Left ventricle myocardium superior (tissue), 1 donor: ENCODE data around the gene UBE2N. TPM values are rescaled to one million over a fixed set of nuclear protein-coding genes. Genes with fewer than 3 reads are reported as not detected.
"Not testable (repeated sequence)": the region's sequence is repeated elsewhere in the genome, so short reads cannot be mapped to it uniquely, and the experiment has no call there.

Experiments used
- ATAC-seq: fragments of 200-7000 bp; cut with Tn5 transposase; one replicate; pipeline ENCODE4 v1.9.1; 2020; ENCODE audit warnings: mild to moderate bottlenecking, moderate library complexity
- DNase-seq: peaks from one replicate; pipeline ENCODE4 v3.0.0-alpha.2; 2020
- intact Hi-C: fragments of 100-400 bp; cut with micrococcal nuclease; formaldehyde crosslinking; loops from one replicate; pipeline ENCODE4 v1.11.0; 2022
- total RNA-seq: library from RNA; stranded (reverse); fragmentation: NEBNext Ultra II Directional; extraction: Animal tissue kit (Norgen Biotek cat#: 25700); gene quantifications from one replicate; pipeline ENCODE4 v1.2.1, GENCODE V29; 2021
- donor health status: DM: no; HTN: yes; CAD: no; lungs with severe emphysema.

Gene UBE2N
- total RNA-seq, 1 donor from 2014 or later, result 84.5 TPM

DNA sequence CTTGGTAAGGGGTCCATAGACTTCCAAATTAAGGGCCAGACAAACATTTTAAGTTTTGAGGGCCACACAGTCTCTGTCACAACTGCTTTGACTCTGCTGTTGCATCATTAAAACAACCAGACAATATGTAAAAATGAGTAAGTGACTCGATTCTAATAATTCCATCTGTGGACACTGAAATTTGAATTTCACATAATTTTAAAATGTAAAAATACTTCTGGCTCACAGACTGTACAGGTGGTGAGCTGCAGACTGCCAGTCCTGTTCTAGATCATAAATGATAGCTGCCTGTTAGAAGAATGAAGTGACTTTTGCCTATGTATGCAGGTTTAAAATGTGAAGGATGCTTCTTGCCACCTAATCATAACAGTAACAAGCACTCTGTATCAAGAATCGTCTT lies 48.3 kb downstream of the UBE2N start:
- ATAC-seq, result no peak
- DNase-seq, result no peak
- intact Hi-C loops, result no loop called here

DNA sequence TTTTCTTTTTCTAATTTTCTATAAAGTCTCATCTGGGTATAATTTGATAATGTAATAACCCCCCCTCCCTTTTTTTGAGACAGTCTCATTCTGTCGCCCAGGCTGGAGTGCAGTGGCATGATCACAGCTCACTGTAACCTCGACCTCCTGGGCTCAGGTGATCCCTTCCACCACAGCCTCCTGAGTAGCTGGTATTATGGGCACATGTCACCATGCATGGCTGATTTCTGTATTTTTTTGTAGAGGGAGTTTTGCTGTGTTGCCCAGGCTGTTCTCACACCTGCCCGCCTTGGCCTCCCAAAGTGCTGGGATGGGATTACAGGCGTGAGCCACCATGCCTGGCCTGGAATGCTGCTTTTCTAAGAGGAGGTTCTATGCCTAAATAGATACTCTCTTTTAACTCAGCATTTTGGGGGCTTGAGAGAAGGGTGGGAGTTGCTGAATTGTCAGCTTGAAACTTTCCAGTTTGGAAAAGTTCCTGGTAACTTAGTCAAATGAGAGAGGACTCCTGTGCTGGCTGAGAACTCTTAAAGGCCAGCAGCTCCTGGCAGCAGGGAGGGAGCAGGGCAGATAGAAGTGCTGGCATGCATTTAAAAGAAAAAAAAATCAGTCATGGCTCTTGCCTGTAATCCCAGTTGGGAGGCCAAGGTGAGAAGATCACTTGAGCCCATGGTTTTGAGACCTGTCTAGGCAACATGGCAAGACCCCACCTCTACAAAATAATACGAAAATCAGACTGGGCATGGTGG lies 51.0 kb downstream of the UBE2N start:
- intact Hi-C loops, result no loop called here
- DNase-seq, result peak; percentile 38
- ATAC-seq, result peak; percentile 61

GRCh38 chr12:93390031-93390430 lies 51.7 kb downstream of the UBE2N start:
- no peak for DNase-seq
- ATAC-seq, result no peak
- intact Hi-C loops, result no loop called here

- intact Hi-C loops, result no loop called here
- peak; percentile 14 for ATAC-seq
- no peak for DNase-seq
These were observed 54.0 kb downstream of the UBE2N start for GRCh38 chr12:93387780-93388179.

DNA sequence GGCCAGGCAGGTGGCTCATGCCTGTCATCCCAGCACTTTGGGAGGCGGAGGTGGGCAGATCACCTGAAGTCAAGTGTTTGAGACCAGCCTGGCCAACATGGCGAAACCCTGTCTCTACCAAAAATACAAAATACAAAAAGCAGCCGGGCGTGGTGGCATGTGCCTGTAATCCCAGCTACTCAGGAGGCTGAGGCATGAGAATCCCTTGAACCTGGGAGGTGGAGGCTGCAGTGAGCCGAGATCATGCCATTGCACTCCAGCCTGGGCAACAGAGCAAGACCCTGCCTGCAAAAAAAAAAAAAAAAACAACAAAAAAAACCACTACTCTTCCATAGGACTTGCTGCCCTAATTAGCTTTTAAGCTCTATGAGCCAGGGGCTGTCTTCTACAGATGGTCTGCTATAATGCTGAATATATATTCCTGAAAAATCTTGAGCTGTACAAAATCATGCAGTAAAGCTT lies 59.7 kb downstream of the UBE2N start:
- intact Hi-C loops, ATAC-seq, DNase-seq: not testable (repeated sequence)

DNA sequence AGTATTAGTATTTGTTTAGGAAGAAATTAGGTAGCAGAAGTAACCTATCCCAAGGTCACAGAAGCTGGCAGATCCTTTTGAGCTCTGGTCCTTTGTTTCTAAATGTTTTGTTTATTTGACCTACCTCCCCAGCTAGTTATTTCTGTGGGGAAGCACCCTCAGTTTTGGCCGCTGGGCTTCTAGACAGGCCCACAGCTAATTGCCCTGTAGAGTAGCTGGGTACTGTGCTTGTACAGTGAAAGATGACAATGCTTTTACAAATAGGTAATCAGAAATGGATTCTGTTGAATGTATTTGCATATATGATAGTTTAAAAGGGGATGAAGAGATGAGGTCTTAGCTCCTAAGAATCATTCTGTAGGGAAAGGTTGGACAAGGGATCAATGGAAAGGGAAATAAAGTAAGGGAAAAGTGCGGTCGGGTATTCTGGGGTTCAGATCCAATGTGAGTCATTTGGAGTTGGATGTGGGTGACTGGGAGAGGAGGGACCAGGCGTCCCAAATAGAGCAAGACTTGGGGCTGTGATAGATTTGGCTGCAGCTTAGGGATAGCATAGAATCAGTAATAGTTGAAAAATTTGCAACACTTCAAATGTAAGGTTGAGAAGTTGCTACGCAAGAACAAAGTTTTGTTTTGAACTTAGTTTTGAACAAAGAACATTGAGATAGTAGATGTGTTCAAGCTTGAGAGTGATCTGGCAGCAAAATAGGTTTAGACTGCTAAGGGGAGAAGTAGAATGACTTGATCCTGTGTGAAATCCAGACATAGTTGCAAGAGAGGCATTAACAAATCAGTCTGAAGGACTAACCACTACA lies 60.4 kb downstream of the UBE2N start:
- DNase-seq, result no peak
- intact Hi-C loops, result no loop called here
- no peak for ATAC-seq

DNA sequence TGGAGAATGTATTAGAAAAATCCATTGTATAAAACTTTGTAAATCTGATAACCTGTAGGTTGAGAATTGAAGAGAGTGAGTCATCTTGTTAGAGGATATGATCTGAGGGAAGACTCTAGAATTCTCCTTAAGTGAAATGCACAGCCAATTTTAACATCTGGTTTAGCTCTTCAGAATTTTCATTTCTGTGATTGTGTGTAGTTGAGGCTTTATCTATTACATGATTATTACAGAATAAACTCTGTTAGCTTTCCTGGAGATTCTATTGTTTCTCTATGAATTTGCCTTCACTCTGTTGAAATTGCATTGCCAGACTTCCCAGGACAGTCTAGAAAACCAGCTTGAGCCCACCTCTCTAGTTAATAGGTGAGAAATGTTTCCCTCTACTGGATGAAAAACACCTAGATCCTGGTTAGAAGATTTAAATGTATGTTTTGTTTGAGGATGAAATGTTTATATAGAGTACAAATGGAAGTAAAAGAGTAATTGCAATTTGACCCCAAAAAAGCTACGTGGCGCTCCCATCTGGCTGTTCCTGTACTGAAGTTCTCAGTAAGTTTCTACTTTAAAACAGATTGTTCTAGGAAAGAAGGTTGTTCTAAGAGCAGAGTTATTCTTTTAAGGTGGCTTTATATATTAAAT lies 61.1 kb downstream of the UBE2N start:
- intact Hi-C loops, result no loop called here
- DNase-seq (no peak), ATAC-seq (no peak)

GRCh38 chr12:93379981-93380361 lies 61.8 kb downstream of the UBE2N start:
- DNase-seq (no peak), ATAC-seq (no peak)
- intact Hi-C loops, result no loop called here

DNA sequence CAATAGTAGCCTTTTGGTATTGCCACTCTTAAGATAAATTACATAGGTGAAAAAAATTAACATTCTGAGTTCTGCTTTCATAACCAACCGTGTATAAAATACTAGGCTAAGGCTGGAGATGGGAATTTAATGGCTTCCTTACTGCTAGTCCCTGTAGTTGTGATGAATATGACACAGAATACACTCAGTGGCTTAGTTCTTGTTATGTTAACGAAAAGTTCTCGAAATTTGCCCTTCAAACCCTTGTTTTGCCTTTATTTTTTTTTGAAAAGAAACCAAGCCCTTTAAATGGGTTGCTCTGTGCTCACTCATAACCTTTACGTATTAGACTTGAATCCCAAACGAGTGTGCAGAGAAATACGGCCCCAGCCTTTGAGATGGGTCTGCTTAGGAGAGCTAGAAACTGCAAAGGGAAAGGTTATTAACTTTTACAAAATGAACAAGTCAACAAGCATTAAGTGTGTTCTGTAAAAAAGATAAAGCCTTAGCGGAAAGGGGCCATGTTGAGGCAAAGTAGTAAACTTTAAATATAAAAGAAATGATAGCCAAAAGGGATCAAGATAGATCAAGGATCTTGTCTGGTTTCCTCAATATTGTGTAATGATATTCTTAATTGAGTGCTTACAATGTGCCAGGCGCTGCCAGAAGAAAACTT lies 62.3 kb downstream of the UBE2N start:
- intact Hi-C loops, result no loop called here
- no peak for ATAC-seq
- no peak for DNase-seq

GRCh38 chr12:93378998-93379325 lies 62.8 kb downstream of the UBE2N start:
- DNase-seq (no peak), ATAC-seq (no peak)
- intact Hi-C loops, result no loop called here

DNA sequence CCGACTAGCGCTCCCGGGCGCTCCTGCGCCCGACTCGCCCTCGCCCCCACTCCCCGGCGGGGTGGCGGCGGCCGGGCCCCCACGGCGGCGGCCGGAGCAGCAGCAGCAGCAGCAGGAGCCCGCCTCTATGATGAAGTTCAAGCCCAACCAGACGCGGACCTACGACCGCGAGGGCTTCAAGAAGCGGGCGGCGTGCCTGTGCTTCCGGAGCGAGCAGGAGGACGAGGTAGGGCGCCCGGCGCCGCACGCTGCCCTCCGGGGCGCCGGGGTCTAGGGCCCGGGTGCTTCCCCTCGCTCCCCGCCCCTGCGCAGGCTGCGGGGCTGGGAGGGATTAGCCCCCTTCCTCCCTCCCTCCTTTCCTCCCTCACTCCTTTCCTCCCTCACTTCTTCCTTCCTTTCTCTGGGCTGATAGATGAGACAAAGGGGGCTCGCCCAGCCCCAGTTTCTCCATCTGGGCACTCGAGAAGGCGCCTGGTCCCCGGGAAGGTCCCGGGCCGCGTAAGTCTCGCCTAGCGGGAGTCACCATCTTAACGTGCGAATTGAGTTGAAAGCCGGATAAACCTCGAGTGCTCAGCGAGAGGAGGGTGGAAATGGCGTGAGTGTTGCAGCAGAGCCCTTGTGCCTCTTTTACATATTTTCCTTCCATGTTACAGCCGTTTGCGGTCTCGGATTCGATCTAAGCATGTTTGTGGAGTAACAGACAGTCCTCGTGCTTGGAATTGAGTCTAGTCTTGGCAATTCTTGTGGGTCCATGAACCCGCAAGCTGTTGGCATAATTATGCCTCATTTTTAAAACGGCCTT lies 63.4 kb downstream of the UBE2N start:
- intact Hi-C loops, ATAC-seq: not testable (repeated sequence)
- peak; percentile 56 for DNase-seq

- ATAC-seq (peak; percentile 89), DNase-seq (peak; percentile 100)
- intact Hi-C loops, result no loop called here
These were observed 64.2 kb downstream of the UBE2N start, which contains the start of gene NUDT4 for GRCh38 chr12:93377252-93378195. Gene NUDT4 (plus strand): TSS chr12:93377925. CDS start chr12:93378323, 398 bp downstream.

GRCh38 chr12:93376436-93377251 lies 65.1 kb downstream of the UBE2N start:
- intact Hi-C loops, result no loop called here
- DNase-seq, result peak; percentile 62
- peak; percentile 46 for ATAC-seq

GRCh38 chr12:93375906-93376305 lies 65.8 kb downstream of the UBE2N start:
- DNase-seq (no peak), ATAC-seq (no peak)
- intact Hi-C loops, result no loop called here

GRCh38 chr12:93373961-93374656 lies 67.6 kb downstream of the UBE2N start:
- intact Hi-C loops, result no loop called here
- DNase-seq (no peak), ATAC-seq (no peak)

DNA sequence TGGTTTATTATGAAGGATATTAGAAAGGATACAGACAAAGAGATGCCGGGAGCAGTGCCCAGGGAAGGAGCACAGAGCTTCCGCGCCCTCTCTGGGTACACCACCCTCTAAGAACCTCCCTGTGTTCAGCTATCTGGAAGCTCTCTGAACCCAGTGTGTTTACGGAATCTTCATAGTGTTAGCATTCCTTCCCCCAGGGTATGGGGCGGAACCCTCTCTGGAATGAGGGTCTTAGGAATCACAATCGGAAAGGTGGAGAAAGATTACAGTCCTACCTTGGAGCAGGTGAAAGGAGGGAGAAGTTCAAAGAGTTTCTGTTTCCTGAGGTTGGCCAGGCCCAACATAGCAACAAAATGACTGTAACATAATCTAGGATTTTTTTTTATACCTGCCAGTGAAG lies 70.8 kb downstream of the UBE2N start:
- DNase-seq (no peak), ATAC-seq (no peak)
- intact Hi-C loops, result no loop called here
